ACC112 (cell line): Measurements from ENCODE around the gene KCNK10.

Experiments
- H2AFZ ChIP-seq: fragments of 200-600 bp; sonication (generic); one replicate; pipeline ENCODE4 v1.6.0; 2017; ENCODE audit warnings: antibody characterized with exemption, low read length; ENCODE audit not compliant: unreplicated experiment
- H3K27ac ChIP-seq: fragments of 200-600 bp; sonication (generic); 2 replicates; pipeline ENCODE4 v1.5.1; 2014; ENCODE audit warnings: low read depth, mild to moderate bottlenecking, antibody characterized with exemption, low read length, moderate library complexity
- H3K27me3 ChIP-seq: fragments of 200-600 bp; sonication (generic); 2 replicates; pipeline ENCODE4 v1.6.1; 2014; ENCODE audit warnings: mild to moderate bottlenecking, antibody characterized with exemption, low read length, moderate library complexity, mixed read lengths; ENCODE audit not compliant: insufficient read depth
- H3K36me3 ChIP-seq: fragments of 200-600 bp; sonication (generic); 2 replicates; pipeline ENCODE4 v1.6.1; 2016; ENCODE audit warnings: mild to moderate bottlenecking, antibody characterized with exemption, low read length, moderate library complexity, mixed read lengths; ENCODE audit not compliant: insufficient read depth
- H3K4me1 ChIP-seq: fragments of 200-600 bp; sonication (generic); one replicate; pipeline ENCODE4 v1.6.1; 2016; ENCODE audit warnings: low read length, mixed read lengths; ENCODE audit not compliant: insufficient read depth, unreplicated experiment, control insufficient read depth
- H3K4me3 ChIP-seq: fragments of 200-600 bp; sonication (generic); 2 replicates; pipeline ENCODE4 v1.5.1; 2014; ENCODE audit warnings: mild to moderate bottlenecking, low read depth, low read length
- H3K79me2 ChIP-seq: fragments of 200-600 bp; sonication (generic); one replicate; pipeline ENCODE4 v1.6.0; 2016; ENCODE audit warnings: low read length; ENCODE audit not compliant: control insufficient read depth, unreplicated experiment, insufficient read depth

The KCNK10 gene

DNA sequence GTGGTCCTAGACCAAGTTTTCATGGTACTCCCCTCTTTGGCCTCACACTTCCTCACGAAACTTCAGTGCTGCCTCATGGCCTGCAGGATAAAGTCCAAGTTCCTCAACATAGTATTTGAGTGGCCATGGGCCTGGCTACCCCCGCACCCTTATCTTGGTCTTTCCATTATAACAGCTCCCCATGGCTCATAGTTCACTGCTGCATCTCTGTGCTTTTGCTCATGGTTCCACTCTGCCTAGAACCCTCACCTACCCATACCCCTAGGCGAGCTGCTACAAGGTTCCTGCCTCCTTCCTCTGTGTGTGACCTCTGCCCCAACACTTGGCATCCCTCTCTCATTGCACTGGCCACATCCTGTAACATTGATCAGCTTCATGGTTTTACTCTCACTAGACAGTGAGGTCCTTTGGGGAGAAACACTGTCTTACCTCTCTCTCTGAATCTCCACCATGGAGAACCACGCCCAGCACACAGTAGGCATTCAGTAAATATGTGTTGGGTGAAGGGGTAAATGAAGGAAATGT lies 159.3 kb downstream of the KCNK10 start:
- Histone ChIP-seq H3K27ac (no peak overlapping the region), H3K27me3 (no peaks in the 10 kb centered on the region), H3K4me1 (no peaks in the 10 kb centered on the region), H3K4me3 (no peak overlapping the region), H3K79me2 (no peaks in the 10 kb centered on the region), H3K36me3 (no peaks in the 10 kb centered on the region), H2AFZ (no peak overlapping the region)

DNA sequence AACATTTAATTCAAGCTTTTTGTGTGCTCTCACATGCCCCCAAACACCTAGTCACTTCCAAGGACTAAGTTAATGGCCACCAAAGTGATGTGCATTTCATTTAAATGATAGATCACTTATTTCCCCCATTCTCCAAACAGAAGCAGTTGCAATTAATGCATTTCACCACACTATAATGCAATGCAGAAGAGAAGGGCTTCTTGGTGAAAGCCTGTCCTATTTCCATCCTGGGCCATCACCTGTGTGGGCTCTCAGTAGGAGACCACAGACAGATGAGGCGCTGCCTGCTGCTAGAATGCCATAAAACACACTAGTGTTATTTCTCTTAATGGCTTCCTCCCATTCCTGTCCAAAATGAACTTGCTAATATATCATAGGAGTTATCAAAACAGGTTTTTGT lies 166.9 kb downstream of the KCNK10 start:
- no peaks in the 10 kb centered on the region for H3K4me1 ChIP-seq
- H2AFZ ChIP-seq = no peak overlapping the region
- no peak overlapping the region for H3K27ac ChIP-seq
- no peaks in the 10 kb centered on the region for H3K36me3 ChIP-seq
- no peaks in the 10 kb centered on the region for H3K27me3 ChIP-seq
- no peak overlapping the region for H3K4me3 ChIP-seq
- no peaks in the 10 kb centered on the region for H3K79me2 ChIP-seq

DNA sequence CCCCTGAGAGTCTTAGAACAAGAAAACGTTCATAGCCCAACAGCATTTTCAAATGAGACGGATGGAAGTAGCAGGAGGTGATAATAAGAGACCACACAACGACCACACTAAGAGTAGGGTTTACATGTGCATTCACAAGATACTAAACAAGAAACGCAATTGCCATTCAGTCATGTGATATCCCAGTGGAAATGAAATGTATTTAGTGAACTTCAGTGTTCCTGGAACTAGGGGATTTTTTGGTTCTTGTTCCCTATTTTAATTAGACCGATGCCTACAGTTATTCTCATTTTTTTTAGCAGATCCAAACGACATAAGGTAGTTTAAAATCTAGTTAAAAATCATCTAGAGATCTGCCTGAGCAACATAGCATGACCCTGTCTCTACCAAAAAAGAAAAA lies 168.1 kb downstream of the KCNK10 start:
- Histone ChIP-seq H3K4me1 (no peaks in the 10 kb centered on the region), H3K36me3 (no peaks in the 10 kb centered on the region), H3K4me3 (no peak overlapping the region), H2AFZ (no peak overlapping the region), H3K79me2 (no peaks in the 10 kb centered on the region), H3K27ac (no peak overlapping the region), H3K27me3 (no peaks in the 10 kb centered on the region)

DNA sequence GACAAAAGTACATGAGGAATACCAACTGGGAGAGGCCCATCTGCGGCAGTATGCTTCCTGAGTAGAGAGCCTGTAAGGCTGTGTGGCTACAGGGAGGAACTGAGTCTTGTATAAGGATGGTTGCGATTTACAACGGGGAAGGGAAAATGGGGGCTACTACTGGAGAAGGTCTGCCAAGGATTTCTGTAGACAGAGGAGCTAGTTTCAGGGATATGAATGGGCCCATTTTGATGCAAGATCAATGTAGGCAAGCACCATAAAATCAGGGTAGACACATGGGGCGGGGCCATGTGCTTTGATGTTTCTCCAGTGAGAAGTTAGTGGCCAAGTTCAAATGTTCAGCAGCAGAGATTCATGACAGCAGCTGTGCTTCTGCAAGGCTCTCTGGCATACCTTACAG lies 168.7 kb downstream of the KCNK10 start:
- Histone ChIP-seq H3K27me3 (no peaks in the 10 kb centered on the region), H3K4me3 (no peak overlapping the region), H3K27ac (no peak overlapping the region), H3K4me1 (no peaks in the 10 kb centered on the region), H3K36me3 (no peaks in the 10 kb centered on the region), H3K79me2 (no peaks in the 10 kb centered on the region), H2AFZ (no peak overlapping the region)

DNA sequence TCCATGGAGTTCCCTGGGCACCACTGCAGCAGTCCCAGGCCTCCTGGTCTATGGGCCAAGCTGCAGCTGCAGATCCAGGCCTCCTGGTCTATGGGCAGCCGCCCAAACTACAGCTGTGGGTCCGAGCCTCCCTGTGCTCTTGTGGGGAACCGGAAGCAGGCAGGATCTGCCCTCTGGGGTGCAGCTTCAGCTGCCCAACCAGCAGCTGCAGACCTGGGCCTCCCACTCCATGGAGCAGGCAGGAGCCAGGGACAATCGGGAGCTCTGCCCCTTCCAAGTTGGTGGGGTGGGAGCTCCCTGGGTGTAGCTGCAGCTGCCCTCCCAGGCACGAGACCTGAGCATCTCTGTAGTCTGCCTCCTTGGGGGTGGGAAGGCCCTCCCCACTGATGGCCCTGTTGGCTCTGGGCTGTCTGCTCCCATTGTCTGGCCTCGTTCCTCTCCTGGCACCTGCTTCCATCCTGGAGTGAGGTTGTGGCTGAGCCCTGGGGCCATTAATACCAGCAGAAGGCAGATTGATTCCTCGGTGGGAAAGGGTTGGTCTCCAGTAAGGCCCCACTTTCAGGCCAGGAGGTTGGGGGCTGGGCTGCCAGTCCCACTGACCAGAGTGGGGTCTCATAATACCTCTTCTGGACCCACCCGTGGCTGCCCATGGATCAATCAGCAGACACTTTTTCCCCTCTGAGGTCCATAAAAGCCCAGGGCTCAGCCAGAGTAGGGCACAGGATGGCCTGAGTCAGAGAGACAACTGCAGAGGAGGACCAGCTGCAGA lies 176.0 kb downstream of the KCNK10 start:
- Histone ChIP-seq H2AFZ (no peak overlapping the region), H3K79me2 (no peaks in the 10 kb centered on the region), H3K27ac (no peak overlapping the region), H3K4me1 (no peaks in the 10 kb centered on the region), H3K4me3 (no peak overlapping the region), H3K27me3 (no peaks in the 10 kb centered on the region), H3K36me3 (no peaks in the 10 kb centered on the region)

DNA sequence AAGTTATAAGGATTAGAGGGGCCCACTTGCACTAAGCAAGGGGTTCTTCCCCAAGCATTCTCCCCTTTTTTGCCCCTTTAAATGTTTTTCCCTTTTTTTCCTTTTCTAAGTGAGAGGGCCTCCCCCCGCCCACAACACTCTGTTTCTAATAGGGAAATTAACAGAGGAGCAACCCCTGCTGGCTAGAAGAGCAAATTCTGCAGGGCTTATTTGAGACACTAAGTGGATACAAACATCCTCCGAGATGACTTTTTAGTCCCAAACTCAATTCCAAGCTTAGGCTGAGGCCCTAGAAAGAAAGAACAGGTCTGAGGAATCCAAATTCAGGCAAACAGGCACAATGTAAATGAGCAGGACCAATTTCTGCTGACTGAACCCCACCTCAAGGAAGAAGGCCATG lies 179.3 kb downstream of the KCNK10 start:
- H3K27ac ChIP-seq = no peak overlapping the region
- no peaks in the 10 kb centered on the region for H3K27me3 ChIP-seq
- H2AFZ ChIP-seq = no peak overlapping the region
- H3K4me1 ChIP-seq = no peaks in the 10 kb centered on the region
- H3K4me3 ChIP-seq = no peak overlapping the region
- no peaks in the 10 kb centered on the region for H3K36me3 ChIP-seq
- H3K79me2 ChIP-seq = no peaks in the 10 kb centered on the region

DNA sequence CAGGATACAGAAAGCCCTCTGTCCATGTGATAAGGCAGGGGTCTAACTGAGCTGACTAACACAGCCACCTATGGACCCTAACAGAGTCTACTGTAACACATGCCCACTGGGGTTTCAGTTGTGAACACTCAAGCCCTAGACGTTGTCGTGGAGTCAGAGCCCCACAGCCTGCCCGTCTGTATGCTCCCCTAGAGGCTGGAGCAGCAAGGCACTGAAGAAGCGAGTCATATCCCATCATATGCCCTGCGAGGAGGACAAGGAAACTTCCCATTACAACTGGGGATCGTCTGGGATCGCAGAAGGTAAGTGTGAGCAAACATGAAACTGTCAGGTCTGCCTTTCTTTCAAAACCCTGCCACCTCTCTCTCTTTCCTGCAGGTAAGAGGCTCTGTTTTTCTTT lies 180.1 kb downstream of the KCNK10 start:
- Histone ChIP-seq H2AFZ (no peak overlapping the region), H3K4me3 (no peak overlapping the region), H3K79me2 (no peaks in the 10 kb centered on the region), H3K27me3 (no peaks in the 10 kb centered on the region), H3K4me1 (no peaks in the 10 kb centered on the region), H3K27ac (no peak overlapping the region), H3K36me3 (no peaks in the 10 kb centered on the region)

DNA sequence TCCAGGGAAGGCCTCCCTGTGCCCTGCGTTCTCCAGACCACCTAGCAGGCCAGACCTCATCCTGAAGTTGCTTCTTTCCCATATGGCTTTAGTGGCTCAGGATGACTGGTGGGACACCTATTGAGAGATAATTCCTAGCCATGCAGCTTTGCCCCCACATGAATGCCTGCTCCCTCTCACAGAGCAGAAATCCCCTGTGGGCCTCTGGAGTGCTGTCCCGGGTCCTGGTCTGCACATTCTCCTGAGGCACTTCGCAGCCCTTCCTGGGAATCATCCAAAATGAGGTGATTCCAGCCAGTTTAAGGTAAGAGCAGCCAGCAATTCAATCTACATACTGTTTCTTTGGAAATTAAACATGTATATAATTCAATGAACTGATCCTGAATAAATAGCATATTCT lies 182.2 kb downstream of the KCNK10 start:
- Histone ChIP-seq H3K79me2 (no peaks in the 10 kb centered on the region), H3K36me3 (no peaks in the 10 kb centered on the region), H3K4me1 (no peaks in the 10 kb centered on the region), H2AFZ (no peak overlapping the region), H3K4me3 (no peak overlapping the region), H3K27ac (no peak overlapping the region), H3K27me3 (no peaks in the 10 kb centered on the region)

DNA sequence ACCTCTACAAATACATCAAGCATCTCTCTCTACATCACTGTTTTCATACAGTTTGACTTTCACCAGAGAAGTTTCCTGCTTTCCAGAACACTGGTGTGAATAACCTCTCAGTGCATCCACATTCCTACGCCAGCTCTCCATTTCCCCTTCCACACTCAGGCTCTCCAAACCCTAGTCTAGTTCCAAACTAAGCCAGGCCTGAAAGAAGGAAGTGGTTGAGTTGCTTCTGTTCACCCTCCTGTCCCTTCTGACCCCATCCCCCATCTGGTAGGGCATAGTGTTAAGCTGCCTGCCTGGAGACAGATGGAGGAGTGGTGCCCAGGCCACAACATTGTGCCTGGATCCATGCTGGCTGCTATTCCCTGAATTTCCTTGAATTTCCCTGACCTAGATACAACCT lies 185.7 kb downstream of the KCNK10 start:
- Histone ChIP-seq H3K4me3 (no peak overlapping the region), H3K36me3 (no peaks in the 10 kb centered on the region), H3K4me1 (no peaks in the 10 kb centered on the region), H3K79me2 (no peaks in the 10 kb centered on the region), H3K27ac (no peak overlapping the region), H3K27me3 (no peaks in the 10 kb centered on the region), H2AFZ (no peak overlapping the region)
